Coronary artery (tissue), 2 donors: Measurements from ENCODE around the gene NAMPT.

Experiments
- DNase-seq: peaks from one replicate; pipeline ENCODE4 v3.0.0-alpha.2; 2017; ENCODE audit warnings: low spot score
- H3K27ac ChIP-seq, 2 donors: fragments of 200-600 bp; sonication (generic); one replicate each; pipeline ENCODE4 v1.5.1; 2016 to 2019
- H3K4me3 ChIP-seq: fragments of 200-600 bp; sonication (generic); 2 replicates; pipeline ENCODE4 v1.5.1; 2016; ENCODE audit warnings: mild to moderate bottlenecking, moderate library complexity
- TF ChIP-seq, protein P1 (sequence below): fragments of 200-600 bp; sonication (generic); IDR thresholded peaks from one replicate; pipeline ENCODE4 v1.5.1; 2019; ENCODE audit warnings: antibody characterized with exemption

Gene NAMPT

GRCh38 chr7:106270122-106270977 lies 14.4 kb downstream of the NAMPT start:
- TF ChIP-seq, protein P1, sequence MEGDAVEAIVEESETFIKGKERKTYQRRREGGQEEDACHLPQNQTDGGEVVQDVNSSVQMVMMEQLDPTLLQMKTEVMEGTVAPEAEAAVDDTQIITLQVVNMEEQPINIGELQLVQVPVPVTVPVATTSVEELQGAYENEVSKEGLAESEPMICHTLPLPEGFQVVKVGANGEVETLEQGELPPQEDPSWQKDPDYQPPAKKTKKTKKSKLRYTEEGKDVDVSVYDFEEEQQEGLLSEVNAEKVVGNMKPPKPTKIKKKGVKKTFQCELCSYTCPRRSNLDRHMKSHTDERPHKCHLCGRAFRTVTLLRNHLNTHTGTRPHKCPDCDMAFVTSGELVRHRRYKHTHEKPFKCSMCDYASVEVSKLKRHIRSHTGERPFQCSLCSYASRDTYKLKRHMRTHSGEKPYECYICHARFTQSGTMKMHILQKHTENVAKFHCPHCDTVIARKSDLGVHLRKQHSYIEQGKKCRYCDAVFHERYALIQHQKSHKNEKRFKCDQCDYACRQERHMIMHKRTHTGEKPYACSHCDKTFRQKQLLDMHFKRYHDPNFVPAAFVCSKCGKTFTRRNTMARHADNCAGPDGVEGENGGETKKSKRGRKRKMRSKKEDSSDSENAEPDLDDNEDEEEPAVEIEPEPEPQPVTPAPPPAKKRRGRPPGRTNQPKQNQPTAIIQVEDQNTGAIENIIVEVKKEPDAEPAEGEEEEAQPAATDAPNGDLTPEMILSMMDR: no peak
- no peak overlapping the region for H3K27ac ChIP-seq
- no peak for DNase-seq
- H3K4me3 ChIP-seq: no peak overlapping the region

- TF ChIP-seq, protein P1: no peak
- Histone ChIP-seq H3K4me3 (no peak overlapping the region), H3K27ac (no peak overlapping the region)
- no peak for DNase-seq
Measured at GRCh38 chr7:106269254-106269961, 15.4 kb downstream of the NAMPT start.

- TF ChIP-seq, protein P1: no peak
- no peak overlapping the region for H3K27ac ChIP-seq
- no peak overlapping the region for H3K4me3 ChIP-seq
- DNase-seq: no peak
Measured at GRCh38 chr7:106265133-106265532, 19.6 kb downstream of the NAMPT start.

DNA sequence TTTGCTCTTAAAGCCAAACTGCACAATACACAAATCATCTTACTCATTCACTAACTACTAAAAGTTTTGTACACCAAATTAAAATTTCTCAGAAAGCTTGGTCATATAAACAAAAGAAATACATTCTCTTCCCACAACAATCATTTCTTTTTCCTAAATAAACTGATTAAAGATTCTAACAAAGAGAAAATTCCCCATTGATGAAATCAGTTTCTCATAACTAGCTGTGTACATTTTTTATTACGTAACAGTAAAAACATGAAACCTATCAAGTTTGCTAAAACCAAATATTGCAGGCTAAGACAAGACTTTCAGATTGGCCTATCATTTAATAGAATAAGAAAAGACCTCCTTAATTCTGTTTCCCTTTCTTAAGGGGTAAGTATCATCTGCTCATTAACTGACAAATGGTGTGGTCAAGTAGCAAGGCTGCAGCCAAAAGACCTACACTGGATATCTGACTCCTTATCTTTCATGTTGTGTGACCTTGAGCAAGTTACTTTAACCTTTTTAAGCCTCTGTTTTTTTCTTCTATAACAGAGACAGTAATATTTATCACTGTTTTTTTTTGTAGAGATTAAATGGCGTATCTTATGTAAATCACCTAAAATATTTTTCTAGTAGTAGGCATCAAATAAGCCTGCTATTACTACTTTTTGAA lies 22.4 kb downstream of the NAMPT start:
- DNase-seq: no peak
- TF ChIP-seq, protein P1: no peak
- Histone ChIP-seq H3K4me3 (no peak overlapping the region), H3K27ac (no peak overlapping the region)

GRCh38 chr7:106260136-106260561 lies 24.6 kb downstream of the NAMPT start:
- H3K4me3 ChIP-seq: no peak overlapping the region
- no peak for DNase-seq
- TF ChIP-seq, protein P1: no peak
- H3K27ac ChIP-seq: no peak overlapping the region

DNA sequence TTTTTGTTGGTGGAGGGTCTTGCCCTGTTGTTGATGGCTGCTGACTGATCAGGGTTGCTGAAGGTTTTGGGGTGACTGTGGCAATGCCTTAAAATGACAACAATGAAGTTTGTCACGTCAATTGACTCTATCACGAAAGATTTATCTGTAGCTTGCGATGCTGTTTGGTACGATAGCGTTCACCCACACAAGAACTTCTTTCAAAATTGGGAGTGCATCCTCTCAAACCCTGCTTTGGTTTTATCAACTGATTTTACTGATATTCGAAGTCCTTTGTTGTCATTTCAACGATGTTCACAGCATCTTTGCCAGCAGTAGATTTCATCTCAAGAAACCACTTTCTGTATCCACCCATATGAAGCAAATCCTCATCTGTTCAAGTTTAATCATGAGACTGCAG lies 26.0 kb downstream of the NAMPT start:
- Histone ChIP-seq H3K27ac (no peak overlapping the region), H3K4me3 (no peak overlapping the region)
- no peak for DNase-seq
- TF ChIP-seq, protein P1: no peak
